GM10266 (cell line): Measurements from ENCODE around the gene TMEM150B.
A peak's percentile ranks its signal among the peaks of the same experiment; 100 is the strongest.

Source experiments
- DNase-seq: peaks from one replicate; pipeline ENCODE4 v3.0.0; 2012; ENCODE audit errors: extremely low spot score
- TF ChIP-seq, protein P1 (sequence below): IDR thresholded peaks from 2 replicates; pipeline ENCODE4 v1.5.1; 2012; ENCODE audit warnings: mild to moderate bottlenecking, low read depth; ENCODE audit not compliant: control insufficient read depth, insufficient read depth; ENCODE audit errors: missing control alignments

TMEM150B gene

GRCh38 chr19:55325172-55325571, at the start of gene TMEM150B:
TMEM150B (minus strand) TSS chr19:55325341; CDS start chr19:55321036, 4,305 bp downstream.
- DNase-seq = no peak
- TF ChIP-seq, protein P1, sequence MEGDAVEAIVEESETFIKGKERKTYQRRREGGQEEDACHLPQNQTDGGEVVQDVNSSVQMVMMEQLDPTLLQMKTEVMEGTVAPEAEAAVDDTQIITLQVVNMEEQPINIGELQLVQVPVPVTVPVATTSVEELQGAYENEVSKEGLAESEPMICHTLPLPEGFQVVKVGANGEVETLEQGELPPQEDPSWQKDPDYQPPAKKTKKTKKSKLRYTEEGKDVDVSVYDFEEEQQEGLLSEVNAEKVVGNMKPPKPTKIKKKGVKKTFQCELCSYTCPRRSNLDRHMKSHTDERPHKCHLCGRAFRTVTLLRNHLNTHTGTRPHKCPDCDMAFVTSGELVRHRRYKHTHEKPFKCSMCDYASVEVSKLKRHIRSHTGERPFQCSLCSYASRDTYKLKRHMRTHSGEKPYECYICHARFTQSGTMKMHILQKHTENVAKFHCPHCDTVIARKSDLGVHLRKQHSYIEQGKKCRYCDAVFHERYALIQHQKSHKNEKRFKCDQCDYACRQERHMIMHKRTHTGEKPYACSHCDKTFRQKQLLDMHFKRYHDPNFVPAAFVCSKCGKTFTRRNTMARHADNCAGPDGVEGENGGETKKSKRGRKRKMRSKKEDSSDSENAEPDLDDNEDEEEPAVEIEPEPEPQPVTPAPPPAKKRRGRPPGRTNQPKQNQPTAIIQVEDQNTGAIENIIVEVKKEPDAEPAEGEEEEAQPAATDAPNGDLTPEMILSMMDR = no peak

GRCh38 chr19:55373993-55374757, 49.0 kb upstream of the TMEM150B start:
- no peak for DNase-seq

DNA sequence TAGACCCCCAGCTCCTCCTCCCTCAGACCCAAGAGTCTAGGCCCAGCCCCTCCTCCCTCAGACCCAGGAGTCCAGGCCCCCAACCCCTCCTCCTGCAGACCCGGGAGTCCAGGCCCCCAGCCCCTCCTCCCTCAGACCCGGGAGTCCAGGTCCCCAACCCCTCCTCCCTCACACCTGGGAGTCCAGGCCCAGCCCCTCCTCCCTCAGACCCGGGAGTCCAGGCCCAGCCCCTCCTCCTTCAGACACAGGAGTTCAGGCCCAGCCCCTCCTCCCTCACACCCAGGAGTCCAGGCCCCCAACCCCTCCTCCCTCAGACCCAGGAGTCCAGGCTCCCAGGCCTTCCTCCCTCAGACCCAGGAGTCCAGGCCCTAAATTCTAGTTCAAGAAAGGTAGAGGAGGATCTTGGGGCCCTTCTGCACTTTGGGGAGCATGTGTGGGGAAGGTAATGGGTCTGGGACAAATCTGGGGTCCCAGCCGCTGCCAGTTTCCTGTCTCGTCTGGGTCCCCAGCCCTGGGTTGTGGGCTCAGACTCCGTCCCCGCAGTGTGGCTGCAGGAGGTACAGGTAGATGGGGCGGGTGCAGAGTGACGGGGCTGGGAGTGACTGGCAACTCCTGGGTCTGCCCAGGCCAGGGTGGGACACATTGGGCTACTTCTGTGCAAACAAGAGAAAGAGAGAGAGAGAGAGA, 48.3 kb upstream of the TMEM150B start:
- TF ChIP-seq, protein P1 = no peak
- no peak for DNase-seq

More at GRCh38 chr19:55373993-55374757, 49.0 kb upstream of the TMEM150B start:
- TF ChIP-seq, protein P1 = no peak

GRCh38 chr19:55372316-55373081, 47.4 kb upstream of the TMEM150B start:
- TF ChIP-seq, protein P1 = no peak
- DNase-seq = peak; percentile 34

DNA sequence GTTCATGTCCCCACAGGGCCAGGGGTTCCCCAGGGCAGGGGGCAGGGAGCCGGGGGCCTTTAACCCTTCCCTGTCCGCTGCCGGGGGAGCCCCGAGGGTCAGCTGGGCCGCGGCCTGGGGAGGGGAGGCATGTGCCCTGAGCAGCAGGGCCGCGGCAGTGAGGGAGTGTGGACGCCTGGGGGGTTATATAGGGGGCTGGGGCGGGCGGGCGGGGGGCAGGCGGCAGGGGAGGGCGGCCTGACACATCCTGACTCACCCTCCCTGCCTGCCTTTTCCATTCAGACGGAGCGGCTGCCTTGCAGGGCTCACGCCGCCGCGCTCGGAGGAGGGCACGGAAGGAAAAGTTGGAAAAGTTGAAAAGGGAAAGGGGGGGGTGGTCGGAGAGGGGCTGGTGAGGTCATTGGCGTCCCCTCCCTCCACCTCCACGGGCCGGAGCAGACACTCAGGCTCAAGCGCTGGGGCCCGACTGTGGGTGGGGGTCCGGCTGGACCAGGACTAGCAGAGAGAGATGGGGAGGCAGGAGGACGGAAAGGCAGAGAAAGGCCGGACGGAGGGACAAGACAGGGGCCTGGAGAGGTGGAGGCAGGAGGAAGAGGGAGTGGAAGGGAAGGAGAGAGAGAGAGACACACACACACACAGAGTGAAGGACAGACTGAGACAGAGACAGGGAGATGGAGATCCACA, 45.3 kb upstream of the TMEM150B start, which contains the start of gene IL11:
Gene IL11, minus strand, starts transcription at position 159 of the 684 bp plus-strand sequence. Its CDS starts 153 bp downstream, at position 6.
- DNase-seq = no peak
- TF ChIP-seq, protein P1 = no peak

DNA sequence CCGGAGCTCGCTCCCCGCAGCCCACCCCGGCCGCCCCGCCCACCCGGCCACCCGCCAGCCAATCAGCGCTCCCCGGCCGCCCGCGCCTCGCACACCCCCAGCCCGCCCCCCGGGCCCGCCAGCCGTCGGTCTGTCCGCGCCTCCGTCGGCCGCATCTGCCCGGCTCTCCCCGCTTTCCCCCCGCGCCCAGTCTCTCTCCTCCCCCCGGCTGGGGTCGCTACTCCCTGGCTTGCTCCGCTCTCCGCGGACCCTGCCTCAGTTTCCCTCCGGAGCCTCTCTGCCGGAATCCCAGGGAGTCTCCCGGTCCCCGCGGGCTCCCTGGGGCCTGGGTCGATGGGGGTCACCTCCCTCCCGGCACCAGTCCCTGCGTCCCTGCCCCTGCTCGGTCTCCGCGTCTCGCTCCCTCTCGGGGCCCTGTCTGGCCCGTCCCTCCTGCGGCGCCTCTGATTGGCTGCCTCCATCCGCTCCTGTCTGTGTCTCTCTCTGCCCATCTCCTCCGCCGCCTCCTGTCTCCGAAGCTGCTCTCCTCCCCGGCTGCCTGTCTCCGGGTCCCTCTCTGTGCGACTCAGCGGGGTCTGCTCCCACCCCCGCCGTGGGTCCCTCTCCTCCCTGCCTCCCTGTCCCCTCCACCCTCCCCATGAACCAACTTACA, 44.6 kb upstream of the TMEM150B start:
- DNase-seq = peak; percentile 78

More for the DNA sequence above, 44.6 kb upstream of the TMEM150B start:
- TF ChIP-seq, protein P1 = no peak
